ENCODE data around the gene KBTBD13. TPM values are rescaled to one million over a fixed set of nuclear protein-coding genes. Genes with fewer than 3 reads are reported as not detected.

KBTBD13 gene
- polyA plus RNA-seq, 2 donors: not detected

GRCh38 chr15:65049418-65049840, 27.1 kb upstream of the KBTBD13 start:
- Histone ChIP-seq H3K36me3 (ENCODE audit: control insufficient read depth in 2 of 2, insufficient read depth in 2 of 2, low read length in 1 of 2) (no peaks in the 10 kb centered on the region), H3K4me3 (ENCODE audit: low read depth in 1 of 2, low read length in 2 of 2) (peak overlapping the region in 1 of 2 donors; percentile 37), H3K4me1 (ENCODE audit: control insufficient read depth in 2 of 2, insufficient read depth in 2 of 2, low read length in 1 of 2) (peaks cover 3 to 9% of the 10 kb centered on the region in 2 donors), H3K9me3 (ENCODE audit: control insufficient read depth in 2 of 2, insufficient read depth in 1 of 2, low read depth in 1 of 2, low read length in 1 of 2) (no peaks in the 10 kb centered on the region), H3K27me3 (ENCODE audit: control insufficient read depth in 1 of 2, insufficient read depth in 2 of 2, low read length in 2 of 2) (no peaks in the 10 kb centered on the region), H3K27ac (ENCODE audit: low read depth in 2 of 2, low read length in 1 of 2) (no peak overlapping the region)
- WGBS, 2 donors: 9% methylated on average over 19 of the region's 19 CpGs

DNA sequence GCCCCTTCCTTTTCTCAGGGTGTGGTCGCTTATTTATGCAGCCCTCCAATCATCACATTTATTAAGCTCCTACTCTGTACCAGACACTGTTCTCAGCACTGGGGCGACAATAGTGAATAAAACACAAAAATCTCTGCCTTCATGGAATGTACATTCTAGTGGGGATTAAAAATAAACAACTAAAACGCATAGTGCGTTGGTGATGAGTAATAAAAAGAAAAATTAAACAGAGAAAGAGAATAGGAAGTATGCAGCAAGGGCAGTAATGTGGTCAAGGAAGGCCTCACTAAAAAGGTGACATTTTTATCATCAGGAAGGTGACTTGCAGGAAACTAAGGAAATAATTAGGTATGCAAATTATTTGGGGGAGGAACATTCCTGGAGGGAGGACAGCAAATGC, 26.3 kb upstream of the KBTBD13 start:
- Histone ChIP-seq H3K4me1 (ENCODE audit: control insufficient read depth in 2 of 2, insufficient read depth in 2 of 2, low read length in 1 of 2) (peaks cover 3 to 15% of the 10 kb centered on the region in 2 donors), H3K27me3 (ENCODE audit: control insufficient read depth in 1 of 2, insufficient read depth in 2 of 2, low read length in 2 of 2) (no peaks in the 10 kb centered on the region), H3K36me3 (ENCODE audit: control insufficient read depth in 2 of 2, insufficient read depth in 2 of 2, low read length in 1 of 2) (no peaks in the 10 kb centered on the region), H3K4me3 (ENCODE audit: low read depth in 1 of 2, low read length in 2 of 2) (no peak overlapping the region), H3K9me3 (ENCODE audit: control insufficient read depth in 2 of 2, insufficient read depth in 1 of 2, low read depth in 1 of 2, low read length in 1 of 2) (peaks cover 0 to 3% of the 10 kb centered on the region in 2 donors), H3K27ac (ENCODE audit: low read depth in 2 of 2, low read length in 1 of 2) (peak overlapping the region in 1 of 2 donors; percentile 44)
- WGBS, 2 donors: 40 to 56% methylated on average over 4 of the region's 4 CpGs

DNA sequence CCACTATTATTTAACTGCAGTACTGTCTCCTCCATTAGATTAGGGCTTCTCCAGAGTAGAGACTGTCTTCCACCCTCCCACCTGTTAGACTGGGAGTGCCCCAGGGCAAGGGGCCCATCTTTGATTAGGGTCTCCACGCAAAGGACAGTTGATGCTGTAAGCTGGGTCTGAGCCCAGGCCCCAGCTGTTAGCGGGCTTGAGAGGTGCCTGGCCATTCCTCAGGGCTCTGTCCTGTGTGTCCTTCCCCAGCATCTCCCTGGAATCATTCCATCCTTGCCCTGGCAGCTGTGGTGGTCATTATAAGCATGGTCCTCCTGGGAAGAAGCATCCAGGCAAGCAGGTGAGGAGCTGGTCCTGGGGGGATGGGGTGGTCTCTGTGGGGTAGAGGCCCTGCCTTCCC, 25.3 kb upstream of the KBTBD13 start:
- 86 to 87% methylated on average over 2 of the region's 2 CpGs for WGBS, 2 donors
- H3K4me3 ChIP-seq (ENCODE audit: low read depth in 1 of 2, low read length in 2 of 2): no peak overlapping the region
- H3K36me3 ChIP-seq (ENCODE audit: control insufficient read depth in 2 of 2, insufficient read depth in 2 of 2, low read length in 1 of 2): no peaks in the 10 kb centered on the region

DNA sequence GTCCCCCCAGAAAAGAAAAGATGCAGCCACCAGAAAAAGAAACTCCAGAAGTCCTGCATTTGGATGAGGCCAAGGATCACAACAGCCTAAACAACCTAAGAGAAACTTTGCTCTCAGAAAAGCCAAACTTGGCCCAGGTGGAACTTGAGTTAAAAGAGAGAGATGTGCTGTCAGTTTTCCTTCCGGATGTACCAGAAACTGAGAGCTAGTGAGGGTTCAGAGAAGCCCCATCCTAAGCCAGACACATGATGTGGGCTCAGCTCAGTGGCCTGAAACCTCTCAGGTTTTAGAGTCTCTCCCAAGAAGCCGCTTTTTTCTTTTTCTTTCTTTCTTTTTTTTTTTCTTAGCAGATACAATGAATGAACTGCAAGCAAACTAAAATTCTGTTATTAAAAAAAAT, 23.6 kb upstream of the KBTBD13 start:
- Histone ChIP-seq H3K36me3 (ENCODE audit: control insufficient read depth in 2 of 2, insufficient read depth in 2 of 2, low read length in 1 of 2) (no peaks in the 10 kb centered on the region), H3K27me3 (ENCODE audit: control insufficient read depth in 1 of 2, insufficient read depth in 2 of 2, low read length in 2 of 2) (no peaks in the 10 kb centered on the region), H3K4me1 (ENCODE audit: control insufficient read depth in 2 of 2, insufficient read depth in 2 of 2, low read length in 1 of 2) (peaks cover 3 to 15% of the 10 kb centered on the region in 2 donors), H3K27ac (ENCODE audit: low read depth in 2 of 2, low read length in 1 of 2) (no peak overlapping the region), H3K9me3 (ENCODE audit: control insufficient read depth in 2 of 2, insufficient read depth in 1 of 2, low read depth in 1 of 2, low read length in 1 of 2) (peaks cover 0 to 3% of the 10 kb centered on the region in 2 donors), H3K4me3 (ENCODE audit: low read depth in 1 of 2, low read length in 2 of 2) (no peak overlapping the region)
- WGBS, 2 donors: 84 to 85% methylated on average over 2 of the region's 2 CpGs

More for the DNA sequence above, 25.3 kb upstream of the KBTBD13 start:
- Histone ChIP-seq H3K27ac (ENCODE audit: low read depth in 2 of 2, low read length in 1 of 2) (no peak overlapping the region), H3K27me3 (ENCODE audit: control insufficient read depth in 1 of 2, insufficient read depth in 2 of 2, low read length in 2 of 2) (no peaks in the 10 kb centered on the region), H3K4me1 (ENCODE audit: control insufficient read depth in 2 of 2, insufficient read depth in 2 of 2, low read length in 1 of 2) (peaks cover 3 to 15% of the 10 kb centered on the region in 2 donors), H3K9me3 (ENCODE audit: control insufficient read depth in 2 of 2, insufficient read depth in 1 of 2, low read depth in 1 of 2, low read length in 1 of 2) (peaks cover 0 to 3% of the 10 kb centered on the region in 2 donors)

DNA sequence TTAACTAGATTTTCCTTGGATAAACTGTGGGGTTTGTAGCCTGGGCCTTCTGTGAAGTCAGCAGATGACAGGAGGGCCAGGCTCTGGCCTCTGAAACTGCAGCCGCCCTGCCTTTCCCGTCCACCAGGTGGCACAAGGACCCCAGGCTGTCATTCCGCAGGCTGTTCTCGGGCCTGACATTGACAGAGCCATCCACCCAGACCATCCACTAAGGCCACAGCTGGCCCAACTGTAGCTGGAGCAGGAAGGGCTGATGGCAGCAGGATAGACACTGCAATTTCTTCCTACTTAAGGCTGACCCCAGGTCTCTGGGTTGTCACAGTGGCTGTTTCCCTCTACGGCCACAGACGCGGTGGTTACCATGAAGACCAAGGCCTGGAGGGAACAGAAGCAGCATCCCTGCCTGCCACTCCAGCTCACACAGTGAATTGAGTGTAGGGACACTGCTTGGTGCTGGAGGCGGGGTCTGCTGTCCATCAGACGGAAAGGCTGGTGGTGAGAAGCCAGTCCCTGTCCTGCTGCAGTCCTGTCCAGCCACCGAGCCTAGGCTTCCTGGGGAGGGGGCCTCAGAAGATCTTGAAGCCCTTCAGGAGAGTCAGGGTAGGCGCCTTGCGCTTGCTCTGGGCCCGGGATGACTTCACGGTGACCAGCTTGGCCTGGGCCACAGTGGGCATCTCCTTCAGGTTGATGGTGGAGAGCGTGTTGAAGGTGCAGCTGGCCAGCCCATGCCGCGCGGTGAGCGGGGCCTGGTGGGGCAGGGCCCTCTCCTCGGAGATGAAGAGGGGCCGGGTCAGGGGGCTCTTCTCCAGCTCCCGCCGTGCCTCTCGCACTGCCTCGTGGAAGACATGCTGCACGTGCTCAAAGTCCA, 22.0 kb upstream of the KBTBD13 start:
- Histone ChIP-seq H3K27ac (ENCODE audit: low read depth in 2 of 2, low read length in 1 of 2) (peak overlapping the region; percentile 16 to 33), H3K36me3 (ENCODE audit: control insufficient read depth in 2 of 2, insufficient read depth in 2 of 2, low read length in 1 of 2) (peaks cover 0 to 3% of the 10 kb centered on the region in 2 donors), H3K4me1 (ENCODE audit: control insufficient read depth in 2 of 2, insufficient read depth in 2 of 2, low read length in 1 of 2) (peaks cover 3 to 12% of the 10 kb centered on the region in 2 donors), H3K27me3 (ENCODE audit: control insufficient read depth in 1 of 2, insufficient read depth in 2 of 2, low read length in 2 of 2) (no peaks in the 10 kb centered on the region), H3K4me3 (ENCODE audit: low read depth in 1 of 2, low read length in 2 of 2) (no peak overlapping the region), H3K9me3 (ENCODE audit: control insufficient read depth in 2 of 2, insufficient read depth in 1 of 2, low read depth in 1 of 2, low read length in 1 of 2) (peaks cover 0 to 3% of the 10 kb centered on the region in 2 donors)
- WGBS, 2 donors: 69 to 70% methylated on average over 26 of the region's 26 CpGs

- no peaks in the 10 kb centered on the region for H3K27me3 ChIP-seq (ENCODE audit: control insufficient read depth in 1 of 2, insufficient read depth in 2 of 2, low read length in 2 of 2)
- WGBS, 2 donors: 41% methylated on average over 6 of the region's 6 CpGs
- peak overlapping the region; percentile 33 to 68 for H3K27ac ChIP-seq (ENCODE audit: low read depth in 2 of 2, low read length in 1 of 2)
- peaks cover 0 to 3% of the 10 kb centered on the region in 2 donors for H3K36me3 ChIP-seq (ENCODE audit: control insufficient read depth in 2 of 2, insufficient read depth in 2 of 2, low read length in 1 of 2)
- peaks cover 0 to 7% of the 10 kb centered on the region in 2 donors for H3K4me1 ChIP-seq (ENCODE audit: control insufficient read depth in 2 of 2, insufficient read depth in 2 of 2, low read length in 1 of 2)
- H3K4me3 ChIP-seq (ENCODE audit: low read depth in 1 of 2, low read length in 2 of 2): no peak overlapping the region
- H3K9me3 ChIP-seq (ENCODE audit: control insufficient read depth in 2 of 2, insufficient read depth in 1 of 2, low read depth in 1 of 2, low read length in 1 of 2): peaks cover 0 to 3% of the 10 kb centered on the region in 2 donors
Measured at GRCh38 chr15:65055201-65055870, 21.2 kb upstream of the KBTBD13 start.

DNA sequence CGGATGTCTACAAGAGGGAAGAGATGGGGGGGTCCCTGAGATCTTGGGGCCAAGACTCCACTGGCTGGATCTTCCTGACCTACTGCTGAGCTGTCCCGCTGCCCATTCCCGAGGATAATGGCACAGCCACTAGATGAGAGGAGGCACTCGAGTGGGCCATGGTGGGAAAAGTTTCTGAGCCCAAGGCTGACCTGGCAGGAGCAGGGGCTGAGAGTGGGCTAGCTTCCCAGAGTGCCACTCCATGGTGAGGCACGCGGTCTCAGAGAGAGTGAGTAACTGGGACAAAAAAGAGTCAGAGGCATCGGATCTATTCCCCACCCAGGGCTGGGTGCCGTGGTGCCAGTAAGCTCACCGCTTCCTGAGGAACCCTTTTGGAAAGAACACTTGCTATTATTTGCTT, 20.4 kb upstream of the KBTBD13 start:
- H3K27ac ChIP-seq (ENCODE audit: low read depth in 2 of 2, low read length in 1 of 2): peak overlapping the region; percentile 2 to 68
- H3K36me3 ChIP-seq (ENCODE audit: control insufficient read depth in 2 of 2, insufficient read depth in 2 of 2, low read length in 1 of 2): peaks cover 0 to 3% of the 10 kb centered on the region in 2 donors
- WGBS, 2 donors: 81 to 84% methylated on average over 9 of the region's 9 CpGs
- H3K4me1 ChIP-seq (ENCODE audit: control insufficient read depth in 2 of 2, insufficient read depth in 2 of 2, low read length in 1 of 2): peaks cover 0 to 7% of the 10 kb centered on the region in 2 donors
- peaks cover 0 to 3% of the 10 kb centered on the region in 2 donors for H3K9me3 ChIP-seq (ENCODE audit: control insufficient read depth in 2 of 2, insufficient read depth in 1 of 2, low read depth in 1 of 2, low read length in 1 of 2)
- no peak overlapping the region for H3K4me3 ChIP-seq (ENCODE audit: low read depth in 1 of 2, low read length in 2 of 2)
- H3K27me3 ChIP-seq (ENCODE audit: control insufficient read depth in 1 of 2, insufficient read depth in 2 of 2, low read length in 2 of 2): no peaks in the 10 kb centered on the region

DNA sequence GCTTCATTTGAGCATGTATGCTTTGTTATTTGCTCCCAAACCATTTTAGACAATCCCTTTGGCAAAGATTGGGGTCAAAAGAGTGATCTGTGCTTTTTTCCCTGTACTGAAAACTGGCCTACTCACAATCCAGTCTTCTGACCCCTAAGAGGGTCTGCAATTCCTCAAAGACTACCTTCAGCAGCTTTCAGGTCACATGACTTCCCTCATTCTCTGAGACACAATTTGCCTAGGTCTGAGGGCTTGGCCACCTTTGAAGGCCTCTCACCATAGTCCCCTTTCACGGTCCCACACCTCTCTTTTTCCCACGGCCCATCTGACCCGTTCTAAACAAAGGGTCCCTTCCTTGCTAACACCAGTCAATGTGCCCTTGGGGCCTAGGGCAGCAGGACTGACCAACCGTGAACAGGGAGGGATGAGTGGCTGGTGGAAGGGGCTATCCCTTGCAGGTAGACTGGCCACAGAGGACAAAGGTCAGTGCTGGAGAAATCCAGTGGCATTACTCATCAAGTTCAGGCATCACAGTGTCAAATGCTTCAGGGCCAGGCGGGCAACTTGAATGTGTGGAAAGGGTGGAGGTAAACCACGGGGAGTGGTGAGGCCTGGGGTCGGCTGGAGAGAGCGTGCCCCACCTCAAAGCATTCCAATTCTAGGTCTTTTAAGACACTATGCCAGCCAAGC, 19.5 kb upstream of the KBTBD13 start:
- no peak overlapping the region for H3K27ac ChIP-seq (ENCODE audit: low read depth in 2 of 2, low read length in 1 of 2)
- peaks cover 0 to 3% of the 10 kb centered on the region in 2 donors for H3K36me3 ChIP-seq (ENCODE audit: control insufficient read depth in 2 of 2, insufficient read depth in 2 of 2, low read length in 1 of 2)
- no peak overlapping the region for H3K4me3 ChIP-seq (ENCODE audit: low read depth in 1 of 2, low read length in 2 of 2)
- 67 to 75% methylated on average over 8 of the region's 8 CpGs for WGBS, 2 donors
- H3K27me3 ChIP-seq (ENCODE audit: control insufficient read depth in 1 of 2, insufficient read depth in 2 of 2, low read length in 2 of 2): no peaks in the 10 kb centered on the region
- peaks cover 0 to 3% of the 10 kb centered on the region in 2 donors for H3K9me3 ChIP-seq (ENCODE audit: control insufficient read depth in 2 of 2, insufficient read depth in 1 of 2, low read depth in 1 of 2, low read length in 1 of 2)
- peaks cover 0 to 7% of the 10 kb centered on the region in 2 donors for H3K4me1 ChIP-seq (ENCODE audit: control insufficient read depth in 2 of 2, insufficient read depth in 2 of 2, low read length in 1 of 2)

DNA sequence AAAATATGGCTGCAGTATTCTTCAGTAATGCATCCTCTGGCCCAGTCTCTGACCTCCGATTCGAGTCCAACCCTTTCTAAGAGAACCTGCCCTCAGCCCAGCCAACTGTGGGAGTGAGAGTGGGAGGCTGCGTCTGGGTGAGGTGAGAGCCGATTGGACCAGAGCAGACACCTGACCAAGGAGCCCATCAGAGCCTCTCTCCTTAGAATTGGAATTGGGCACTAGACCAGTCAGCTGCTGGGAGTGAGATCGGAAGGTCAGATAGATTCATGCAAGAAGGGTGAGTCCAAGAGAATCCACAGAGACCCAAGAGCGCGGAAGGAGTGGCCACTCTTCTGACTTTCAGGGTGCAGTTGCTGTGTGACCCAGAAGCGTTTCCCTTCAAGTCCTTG, 19.0 kb upstream of the KBTBD13 start:
- peak overlapping the region in 1 of 2 donors; percentile 13 for H3K27ac ChIP-seq (ENCODE audit: low read depth in 2 of 2, low read length in 1 of 2)
- peaks cover 0 to 3% of the 10 kb centered on the region in 2 donors for H3K9me3 ChIP-seq (ENCODE audit: control insufficient read depth in 2 of 2, insufficient read depth in 1 of 2, low read depth in 1 of 2, low read length in 1 of 2)
- peaks cover 0 to 3% of the 10 kb centered on the region in 2 donors for H3K36me3 ChIP-seq (ENCODE audit: control insufficient read depth in 2 of 2, insufficient read depth in 2 of 2, low read length in 1 of 2)
- H3K4me3 ChIP-seq (ENCODE audit: low read depth in 1 of 2, low read length in 2 of 2): no peak overlapping the region
- peaks cover 0 to 7% of the 10 kb centered on the region in 2 donors for H3K4me1 ChIP-seq (ENCODE audit: control insufficient read depth in 2 of 2, insufficient read depth in 2 of 2, low read length in 1 of 2)
- 84 to 90% methylated on average over 8 of the region's 8 CpGs for WGBS, 2 donors
- no peaks in the 10 kb centered on the region for H3K27me3 ChIP-seq (ENCODE audit: control insufficient read depth in 1 of 2, insufficient read depth in 2 of 2, low read length in 2 of 2)
